LNCaP clone FGC (cell line): ENCODE results near the gene TRPC5OS.

Source experiments
- DNase-seq: peaks from one replicate; pipeline ENCODE4 v3.0.0-alpha.2; 2011; ENCODE audit warnings: low read depth
- H3K4me3 ChIP-seq: 2 replicates; pipeline ENCODE4 v1.5.1; 2011; ENCODE audit warnings: mild to moderate bottlenecking, low read depth, low read length, control low read depth
- CTCF ChIP-seq: IDR thresholded peaks from 2 replicates; pipeline ENCODE4 v1.5.1; 2012; ENCODE audit warnings: mild to moderate bottlenecking; ENCODE audit not compliant: control insufficient read depth, insufficient read depth; ENCODE audit errors: extremely low read depth

Gene TRPC5OS

GRCh38 chrX:111875881-111876280, at the start of gene TRPC5OS:
Gene TRPC5OS (plus strand): TSS chrX:111876181. CDS start chrX:111901850, 25,669 bp downstream.
- H3K4me3 ChIP-seq, result no peak within 1 kb of the TSS
- DNase-seq, result no peak

GRCh38 chrX:111829345-111829744, 46.6 kb upstream of the TRPC5OS start:
- TF ChIP-seq CTCF, result no peak
- no peak for DNase-seq
- H3K4me3 ChIP-seq, result no peak overlapping the region

More at GRCh38 chrX:111875881-111876280, at the start of gene TRPC5OS:
- no peak for TF ChIP-seq CTCF

GRCh38 chrX:111830571-111830970, 45.4 kb upstream of the TRPC5OS start:
- no peak for DNase-seq
- TF ChIP-seq CTCF, result no peak
- no peak overlapping the region for H3K4me3 ChIP-seq

GRCh38 chrX:111831343-111831742, 44.6 kb upstream of the TRPC5OS start:
- H3K4me3 ChIP-seq, result no peak overlapping the region
- TF ChIP-seq CTCF, result no peak
- no peak for DNase-seq

- no peak for TF ChIP-seq CTCF
- DNase-seq, result no peak
- no peak overlapping the region for H3K4me3 ChIP-seq
Observed at GRCh38 chrX:111837197-111837596, 38.8 kb upstream of the TRPC5OS start.

GRCh38 chrX:111847491-111848133, 28.4 kb upstream of the TRPC5OS start:
- DNase-seq, result no peak
- H3K4me3 ChIP-seq, result no peak overlapping the region
- no peak for TF ChIP-seq CTCF

- no peak for DNase-seq
- no peak for TF ChIP-seq CTCF
- H3K4me3 ChIP-seq, result no peak overlapping the region
Observed at GRCh38 chrX:111848541-111848940, 27.4 kb upstream of the TRPC5OS start.
